Right lobe of liver (tissue), 4 donors: Measurements from ENCODE around the gene MRPL16.
"Not testable (repeated sequence)": the region's sequence is repeated elsewhere in the genome, so short reads cannot be mapped to it uniquely, and the experiment has no call there.

Experiments
- CTCF ChIP-seq, 4 donors: fragments of 200-600 bp in 3 of 4; fragments of 450-650 bp in 1 of 4; IDR thresholded peaks; one replicate each; pipeline versions ENCODE4 v1.5.1 to v1.8.0; 2016 to 2022; ENCODE audit warnings: antibody characterized with exemption in 4 of 4, mild to moderate bottlenecking in 2 of 4
- POLR2A ChIP-seq: fragments of 450-650 bp; IDR thresholded peaks from one replicate; pipeline ENCODE4 v1.6.1; 2017; ENCODE audit warnings: antibody characterized with exemption, mild to moderate bottlenecking
- donor health status: DM: no; HTN: no; CAD: no.
- donor health status: DM: no; HTN: no; CAD: no.
- donor health status: DM: no; HTN: yes; CAD: no.

GRCh38 chr11:59849551-59849950 lies 39.0 kb upstream of the MRPL16 start:
- TF ChIP-seq CTCF (IDR thresholded peaks at IDR 0.05); POLR2A: not testable (repeated sequence)
